Measurements from ENCODE around the gene UAP1L1. TPM values are rescaled to one million over a fixed set of nuclear protein-coding genes. Genes with fewer than 3 reads are reported as not detected.

The UAP1L1 gene
- total RNA-seq, 4 donors from 2014 or later: 5.0 to 10.1 (median 6.8) TPM

DNA sequence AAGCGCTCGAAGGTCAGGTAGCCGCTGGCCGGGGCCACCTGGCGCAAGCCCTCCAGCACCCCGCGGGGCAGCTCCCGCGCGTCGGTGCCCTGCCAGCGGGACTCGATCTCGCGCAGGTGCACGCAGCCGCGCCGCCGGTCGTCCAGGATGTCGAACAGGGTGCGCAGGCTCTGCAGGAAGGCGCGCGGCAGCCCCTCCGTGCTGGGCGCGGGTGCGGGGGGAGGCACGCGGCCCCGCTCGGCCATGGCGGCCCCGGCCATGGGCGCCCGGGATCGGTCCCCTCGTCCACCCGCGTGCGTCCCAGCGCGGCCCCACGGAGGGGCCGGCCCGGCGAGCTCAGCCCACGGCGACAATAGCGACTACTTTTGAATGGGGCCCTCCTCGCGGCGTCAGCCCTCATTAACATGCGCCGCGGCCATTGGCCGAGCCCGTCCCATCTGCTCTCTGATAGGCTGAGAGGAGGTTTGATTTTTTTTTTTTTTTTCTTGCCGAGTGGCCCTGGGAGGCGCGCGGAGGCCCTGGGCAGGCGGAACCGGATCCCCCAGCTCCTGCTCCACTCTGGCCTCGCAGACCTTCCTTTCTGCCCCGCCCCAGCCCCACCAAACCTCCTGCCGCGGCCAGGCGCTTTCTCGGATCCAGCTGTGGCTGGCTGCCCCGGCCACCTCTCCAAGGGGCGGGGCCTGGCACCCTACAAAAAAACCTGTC lies 7.0 kb upstream of the UAP1L1 start, which contains the start of gene SAPCD2:
TSS of gene SAPCD2 (minus strand) at position 357 of the 705 bp plus-strand sequence. CDS start at position 260, 97 bp downstream.
- DNase-seq (ENCODE audit: low spot score in 2 of 2): peak; percentile 90 to 95
- no peaks in the 10 kb centered on the region for H3K9me3 ChIP-seq
- WGBS: under 1% methylated on average over 42 of the region's 74 CpGs

GRCh38 chr9:137070906-137071275 lies 6.4 kb upstream of the UAP1L1 start:
- DNase-seq (ENCODE audit: low spot score in 2 of 2): peak in 1 of 2 donors; percentile 75
- Histone ChIP-seq H3K9me3 (no peaks in the 10 kb centered on the region), H3K4me1 (peaks cover 35% of the 10 kb centered on the region), H3K4me3 (peak overlapping the region; percentile 56), H3K36me3 (no peaks in the 10 kb centered on the region), H3K27me3 (peaks cover 18% of the 10 kb centered on the region), H3K27ac (peak overlapping the region; percentile 66)
- 24% methylated on average over 6 of the region's 6 CpGs for WGBS
- TF ChIP-seq CTCF (IDR thresholded peaks at IDR 0.05): no peak
- no peak for TF ChIP-seq EP300 (IDR thresholded peaks at IDR 0.05)

More for the DNA sequence above, 7.0 kb upstream of the UAP1L1 start, which contains the start of gene SAPCD2:
- H3K36me3 ChIP-seq: no peaks in the 10 kb centered on the region
- peaks cover 35% of the 10 kb centered on the region for H3K4me1 ChIP-seq
- peak within 1 kb of the TSS; percentile 66 for H3K27ac ChIP-seq
- peak within 1 kb of the TSS; percentile 56 for H3K4me3 ChIP-seq
- TF ChIP-seq CTCF (IDR thresholded peaks at IDR 0.05): no peak
- no peak for TF ChIP-seq POLR2AphosphoS5 (IDR thresholded peaks at IDR 0.05)
- TF ChIP-seq POLR2A (IDR thresholded peaks at IDR 0.05): no peak
- TF ChIP-seq EP300 (IDR thresholded peaks at IDR 0.05): no peak
- peaks cover 18% of the 10 kb centered on the region for H3K27me3 ChIP-seq

DNA sequence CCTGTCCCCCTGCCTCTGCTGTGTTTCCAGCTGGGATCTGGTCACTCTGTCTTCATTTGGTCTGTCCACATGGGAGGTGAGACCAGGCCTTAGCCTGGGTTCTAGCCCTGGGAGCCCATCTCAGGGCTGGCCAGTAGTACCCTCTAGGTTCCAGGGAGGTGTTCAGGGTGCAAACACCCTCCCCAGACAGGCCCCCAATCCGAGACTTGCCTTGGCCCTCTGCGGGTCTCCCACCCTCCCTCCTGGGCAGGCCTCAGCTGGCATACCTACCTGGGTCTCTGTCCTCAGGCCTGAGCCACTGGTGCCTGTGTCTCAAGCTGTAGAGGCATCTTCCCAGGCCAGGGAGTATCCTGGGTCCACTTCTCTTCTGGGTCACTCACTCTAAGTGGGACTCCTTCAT lies 6.0 kb upstream of the UAP1L1 start:
- TF ChIP-seq POLR2A (IDR thresholded peaks at IDR 0.05): no peak
- H3K27me3 ChIP-seq: peaks cover 18% of the 10 kb centered on the region
- no peaks in the 10 kb centered on the region for H3K36me3 ChIP-seq
- no peak for DNase-seq (ENCODE audit: low spot score in 2 of 2)
- H3K27ac ChIP-seq: peak overlapping the region; percentile 66
- H3K4me1 ChIP-seq: peaks cover 35% of the 10 kb centered on the region
- 67% methylated on average over 1 of the region's 2 CpGs for WGBS
- no peaks in the 10 kb centered on the region for H3K9me3 ChIP-seq
- H3K4me3 ChIP-seq: peak overlapping the region; percentile 56

DNA sequence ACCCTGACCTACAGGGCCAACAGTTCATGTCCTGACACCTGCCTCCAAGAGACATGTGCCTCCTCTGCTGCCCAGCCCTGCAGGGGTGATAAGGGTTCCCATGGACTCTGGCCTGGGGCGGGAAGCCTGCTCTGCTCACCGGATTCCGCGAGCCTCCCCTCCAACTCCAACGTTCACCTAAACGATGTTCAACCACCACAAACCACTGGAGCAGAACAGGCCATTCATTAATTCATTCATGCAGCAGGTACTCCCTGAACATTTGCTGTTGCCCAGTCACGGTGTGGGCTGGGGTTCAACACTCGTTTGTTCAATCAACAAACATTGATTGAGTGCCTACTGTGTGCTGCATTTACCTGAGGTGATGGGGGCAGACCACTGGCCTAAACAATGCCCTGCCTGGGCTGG lies 3.3 kb upstream of the UAP1L1 start:
- no peak for TF ChIP-seq CTCF (IDR thresholded peaks at IDR 0.05)
- TF ChIP-seq POLR2AphosphoS5 (IDR thresholded peaks at IDR 0.05): no peak
- TF ChIP-seq POLR2A (IDR thresholded peaks at IDR 0.05): no peak
- no peak for TF ChIP-seq EP300 (IDR thresholded peaks at IDR 0.05)
- H3K4me1 ChIP-seq: peaks cover 43% of the 10 kb centered on the region
- no peak for DNase-seq (ENCODE audit: low spot score in 2 of 2)
- 82% methylated on average over 6 of the region's 8 CpGs for WGBS
- peak overlapping the region; percentile 73 for H3K27ac ChIP-seq
- no peaks in the 10 kb centered on the region for H3K9me3 ChIP-seq
- H3K36me3 ChIP-seq: no peaks in the 10 kb centered on the region
- peaks cover 12% of the 10 kb centered on the region for H3K27me3 ChIP-seq
- no peak overlapping the region for H3K4me3 ChIP-seq

DNA sequence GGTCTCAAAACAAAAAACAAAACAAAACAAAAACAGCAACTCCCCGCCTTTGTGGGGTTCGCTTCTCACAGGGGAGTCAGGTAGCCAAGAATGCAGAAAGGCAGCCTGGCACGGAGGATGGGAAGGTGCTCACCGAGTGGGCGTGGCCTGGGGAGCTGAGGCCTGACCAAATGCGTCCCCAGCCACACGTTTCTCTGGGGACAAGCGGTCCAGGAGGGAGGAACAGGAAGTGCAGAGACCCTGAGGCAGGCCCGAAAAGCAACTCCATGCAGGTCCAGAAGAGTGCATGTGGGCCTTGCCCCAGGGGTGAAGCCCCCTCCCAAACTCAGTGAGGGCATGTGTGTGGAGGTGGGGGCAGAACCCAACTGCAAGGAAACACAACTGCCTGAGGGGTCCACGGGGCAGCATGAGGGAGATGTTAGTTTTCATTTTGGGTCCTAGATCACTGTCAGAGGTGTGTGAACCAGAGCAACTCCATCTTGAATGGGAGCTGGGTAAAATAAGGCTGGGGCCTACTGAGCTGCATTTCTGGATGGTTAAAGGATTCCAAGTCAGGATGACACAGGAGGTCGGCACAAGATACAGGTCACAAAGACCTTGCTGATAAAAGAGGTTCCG lies 2.6 kb upstream of the UAP1L1 start:
- peaks cover 7% of the 10 kb centered on the region for H3K36me3 ChIP-seq
- 78% methylated on average over 12 of the region's 12 CpGs for WGBS
- peaks cover 45% of the 10 kb centered on the region for H3K4me1 ChIP-seq
- H3K9me3 ChIP-seq: no peaks in the 10 kb centered on the region
- TF ChIP-seq EP300 (IDR thresholded peaks at IDR 0.05) (no peak), CTCF (IDR thresholded peaks at IDR 0.05) (no peak), POLR2AphosphoS5 (IDR thresholded peaks at IDR 0.05) (no peak)
- no peak for DNase-seq (ENCODE audit: low spot score in 2 of 2)
- H3K27me3 ChIP-seq: peaks cover 4% of the 10 kb centered on the region
- H3K4me3 ChIP-seq: no peak overlapping the region
- peak overlapping the region; percentile 73 for H3K27ac ChIP-seq

Data from suprapubic skin (tissue), 4 donors.